ENCODE measurements around the gene CAMK1.

Gene CAMK1

GRCh38 chr3:9712415-9712814, 57.3 kb downstream of the CAMK1 start:
- no peak overlapping the region for H3K27ac ChIP-seq

GRCh38 chr3:9710174-9710739, 59.5 kb downstream of the CAMK1 start:
- TF ChIP-seq, protein P1, sequence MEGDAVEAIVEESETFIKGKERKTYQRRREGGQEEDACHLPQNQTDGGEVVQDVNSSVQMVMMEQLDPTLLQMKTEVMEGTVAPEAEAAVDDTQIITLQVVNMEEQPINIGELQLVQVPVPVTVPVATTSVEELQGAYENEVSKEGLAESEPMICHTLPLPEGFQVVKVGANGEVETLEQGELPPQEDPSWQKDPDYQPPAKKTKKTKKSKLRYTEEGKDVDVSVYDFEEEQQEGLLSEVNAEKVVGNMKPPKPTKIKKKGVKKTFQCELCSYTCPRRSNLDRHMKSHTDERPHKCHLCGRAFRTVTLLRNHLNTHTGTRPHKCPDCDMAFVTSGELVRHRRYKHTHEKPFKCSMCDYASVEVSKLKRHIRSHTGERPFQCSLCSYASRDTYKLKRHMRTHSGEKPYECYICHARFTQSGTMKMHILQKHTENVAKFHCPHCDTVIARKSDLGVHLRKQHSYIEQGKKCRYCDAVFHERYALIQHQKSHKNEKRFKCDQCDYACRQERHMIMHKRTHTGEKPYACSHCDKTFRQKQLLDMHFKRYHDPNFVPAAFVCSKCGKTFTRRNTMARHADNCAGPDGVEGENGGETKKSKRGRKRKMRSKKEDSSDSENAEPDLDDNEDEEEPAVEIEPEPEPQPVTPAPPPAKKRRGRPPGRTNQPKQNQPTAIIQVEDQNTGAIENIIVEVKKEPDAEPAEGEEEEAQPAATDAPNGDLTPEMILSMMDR (IDR thresholded peaks at IDR 0.05) = no peak
- no peak for TF ChIP-seq ZFX (IDR thresholded peaks at IDR 0.05; ENCODE audit: borderline replicate concordance)
- no peak overlapping the region for H3K27ac ChIP-seq

More at GRCh38 chr3:9712415-9712814, 57.3 kb downstream of the CAMK1 start:
- TF ChIP-seq, protein P1 (IDR thresholded peaks at IDR 0.05) = no peak
- TF ChIP-seq ZFX (IDR thresholded peaks at IDR 0.05; ENCODE audit: borderline replicate concordance) = no peak

Data from 22Rv1 (cell line).